Ishikawa (cell line): Measurements from ENCODE around the gene SELENOM.

Experiments used
- CEBPB ChIP-seq: IDR thresholded peaks from 2 replicates; pipeline ENCODE4 v1.6.1; 2012
- CREB1 ChIP-seq: IDR thresholded peaks from 2 replicates; pipeline ENCODE4 v1.6.1; 2012; ENCODE audit warnings: low read depth
- EGR1 ChIP-seq: IDR thresholded peaks from 2 replicates; pipeline ENCODE4 v1.6.1; 2012
- EP300 ChIP-seq: IDR thresholded peaks from 2 replicates; pipeline ENCODE4 v1.6.1; 2012; ENCODE audit warnings: borderline replicate concordance
- FOXM1 ChIP-seq: IDR thresholded peaks from 2 replicates; pipeline ENCODE4 v1.6.1; 2012; ENCODE audit warnings: low read depth, borderline replicate concordance
- MAX ChIP-seq: IDR thresholded peaks from 2 replicates; pipeline ENCODE4 v1.6.1; 2012
- NFIC ChIP-seq: IDR thresholded peaks from 2 replicates; pipeline ENCODE4 v1.6.1; 2012
- RAD21 ChIP-seq: IDR thresholded peaks from 2 replicates; pipeline ENCODE4 v1.6.1; 2012; ENCODE audit warnings: low read depth
- REST ChIP-seq: IDR thresholded peaks from 2 replicates; pipeline ENCODE4 v1.6.1; 2012; ENCODE audit warnings: low read depth, mild to moderate bottlenecking
- TAF1 ChIP-seq: IDR thresholded peaks from 2 replicates; pipeline ENCODE4 v1.6.1; 2012; ENCODE audit warnings: low read depth, mild to moderate bottlenecking
- TCF12 ChIP-seq: IDR thresholded peaks from 2 replicates; pipeline ENCODE4 v1.6.1; 2012; ENCODE audit warnings: low read depth
- TEAD4 ChIP-seq: IDR thresholded peaks from 2 replicates; pipeline ENCODE4 v1.6.1; 2012
- USF1 ChIP-seq: IDR thresholded peaks from 2 replicates; pipeline ENCODE4 v1.6.1; 2012
- YY1 ChIP-seq: IDR thresholded peaks from 2 replicates; pipeline ENCODE4 v1.6.1; 2012; ENCODE audit warnings: low read depth
- ZBTB7A ChIP-seq: IDR thresholded peaks from 2 replicates; pipeline ENCODE4 v1.6.1; 2012; ENCODE audit warnings: low read depth

SELENOM gene

GRCh38 chr22:31086703-31087330 lies 20.6 kb downstream of the SELENOM start:
- TF ChIP-seq RAD21 = no peak
- TF ChIP-seq CEBPB = no peak
- TF ChIP-seq EP300 = no peak
- no peak for TF ChIP-seq REST
- no peak for TF ChIP-seq EGR1
- TF ChIP-seq FOXM1 = no peak
- no peak for TF ChIP-seq TEAD4

- no peak for TF ChIP-seq MAX
- TF ChIP-seq EGR1 = no peak
- no peak for TF ChIP-seq ZBTB7A
- TF ChIP-seq TCF12 = no peak
- TF ChIP-seq REST = no peak
- TF ChIP-seq YY1 = no peak
- no peak for TF ChIP-seq CEBPB
- TF ChIP-seq TEAD4 = no peak
- no peak for TF ChIP-seq TAF1
- no peak for TF ChIP-seq RAD21
- no peak for TF ChIP-seq USF1
- TF ChIP-seq CREB1 = no peak
- no peak for TF ChIP-seq NFIC
- no peak for TF ChIP-seq EP300
- TF ChIP-seq FOXM1 = no peak
These were observed 21.4 kb downstream of the SELENOM start for GRCh38 chr22:31085928-31086327.

- TF ChIP-seq FOXM1 (no peak), TAF1 (no peak), REST (no peak), CREB1 (no peak), NFIC (no peak), CEBPB (no peak), EGR1 (no peak), ZBTB7A (no peak), RAD21 (no peak), YY1 (no peak), TEAD4 (no peak), MAX (no peak), TCF12 (no peak)
These were observed 21.9 kb downstream of the SELENOM start for GRCh38 chr22:31085493-31085824.

GRCh38 chr22:31084811-31085492 lies 22.4 kb downstream of the SELENOM start:
- no peak for TF ChIP-seq CEBPB
- peak; percentile 42; the same call in 1 of the 2 replicates for TF ChIP-seq USF1
- peak; percentile 92 for TF ChIP-seq TAF1
- peak; percentile 89 for TF ChIP-seq YY1
- no peak for TF ChIP-seq EGR1
- no peak for TF ChIP-seq FOXM1
- peak; percentile 62; the same call in 1 of the 2 replicates for TF ChIP-seq TCF12
- TF ChIP-seq EP300 = 0 out of 2 replicates have a peak, but pooled peaks have one; percentile 27
- TF ChIP-seq NFIC = no peak
- TF ChIP-seq CREB1 = no peak
- TF ChIP-seq TEAD4 = peak; percentile 65
- no peak for TF ChIP-seq REST
- peak; percentile 99 for TF ChIP-seq ZBTB7A
- peak; percentile 69 for TF ChIP-seq RAD21
- TF ChIP-seq MAX = peak; percentile 84
